A549 (cell line): Measurements from ENCODE around the gene LMF1. TPM values are rescaled to one million over a fixed set of nuclear protein-coding genes. Genes with fewer than 3 reads are reported as not detected.

Experiments used
- ATAC-seq, 2 experiments: fragments of 200-7000 bp in 1 of 2; fragments of >200 bp in 1 of 2; cut with Nextera tagmentation in 1 of 2; cut with Tn5 transposase in 1 of 2; 3 replicates each; pipeline versions ENCODE4 v1.8.0 to v1.9.1; 2018 to 2020; ENCODE audit warnings: mild to moderate bottlenecking in 1 of 2, moderate library complexity in 1 of 2
- CTCF ChIA-PET: fragments of 300-600 bp; sonication (Branson Sonifier 250); formaldehyde crosslinking; extraction: SDS; loops from one replicate; lab custom pipeline; 2021; ENCODE audit warnings: antibody characterized with exemption, inconsistent platforms; lab: Yijun Ruan, JAX
- POLR2A ChIA-PET: fragments of 350-600 bp; formaldehyde crosslinking; extraction: SDS; loops from one replicate; lab custom pipeline; 2021; ENCODE audit warnings: antibody characterized with exemption, inconsistent platforms; lab: Yijun Ruan, JAX
- DNase-seq, 2 experiments: peaks; one replicate each; pipeline versions ENCODE4 v3.0.0 to v3.0.0-alpha.2; 2011 to 2016; ENCODE audit warnings: low read depth in 1 of 2, low spot score in 1 of 2
- FAIRE-seq: peaks from 2 replicates; lab custom pipeline; 2011; peaks lifted over from hg19 to GRCh38; lab: Jason Lieb, UNC
- H3K27ac ChIP-seq, 2 experiments: fragments of >200 bp; sonication (Bioruptor Twin); formaldehyde crosslinking; 3 replicates each; pipeline ENCODE4 v1.5.1; 2016 to 2017
- H3K4me1 ChIP-seq: fragments of >200 bp; sonication (Bioruptor Twin); formaldehyde crosslinking; 3 replicates; pipeline ENCODE4 v1.6.1; 2016
- H3K4me2 ChIP-seq: fragments of >200 bp; sonication (Bioruptor Twin); formaldehyde crosslinking; 3 replicates; pipeline ENCODE4 v1.6.1; 2016
- H3K4me3 ChIP-seq: fragments of >200 bp; sonication (Bioruptor Twin); formaldehyde crosslinking; 3 replicates; pipeline ENCODE4 v1.5.1; 2016
- H3K9me3 ChIP-seq: fragments of >200 bp; sonication (Bioruptor Twin); formaldehyde crosslinking; 3 replicates; pipeline ENCODE4 v1.6.1; 2016
- CEBPB ChIP-seq, 2 experiments: fragments of >200 bp in 1 of 2; sonication (Bioruptor Twin) in 1 of 2; formaldehyde crosslinking in 1 of 2; IDR thresholded peaks; 2 replicates each; pipeline ENCODE4 v1.6.1; 2012 to 2016
- CHD2 ChIP-seq: fragments of 150-350 bp; IDR thresholded peaks from 2 replicates; pipeline ENCODE4 v1.6.1; 2014; ENCODE audit warnings: low read length; ENCODE audit not compliant: partially characterized antibody
- EHF ChIP-seq: fragments of 250-450 bp; sonication (Bioruptor Pico); IDR thresholded peaks from 2 replicates; pipeline ENCODE4 v1.5.0; 2020; ENCODE audit warnings: mild to moderate bottlenecking
- FOSB ChIP-seq: fragments of 250-450 bp; sonication (Bioruptor Pico); IDR thresholded peaks from 2 replicates; pipeline ENCODE4 v1.5.0; 2020; ENCODE audit warnings: mild to moderate bottlenecking, moderate library complexity
- FOXS1 ChIP-seq: fragments of 250-450 bp; sonication (Bioruptor Pico); IDR thresholded peaks from 2 replicates; pipeline ENCODE4 v1.5.0; 2020; ENCODE audit warnings: mild to moderate bottlenecking, moderate library complexity
- HMGXB4 ChIP-seq: fragments of 250-450 bp; sonication (Bioruptor Pico); IDR thresholded peaks from 2 replicates; pipeline ENCODE4 v1.5.0; 2021; ENCODE audit warnings: mild to moderate bottlenecking, moderate library complexity, borderline replicate concordance
- HOXB13 ChIP-seq: fragments of 250-450 bp; sonication (Bioruptor Pico); IDR thresholded peaks from 2 replicates; pipeline ENCODE4 v1.5.0; 2020; ENCODE audit warnings: low read depth, mild to moderate bottlenecking, moderate library complexity
- HOXB5 ChIP-seq: fragments of 250-450 bp; sonication (Bioruptor Pico); IDR thresholded peaks from 2 replicates; pipeline ENCODE4 v1.5.0; 2020; ENCODE audit warnings: mild to moderate bottlenecking, moderate library complexity
- JUNB ChIP-seq: fragments of >200 bp; sonication (Bioruptor Twin); formaldehyde crosslinking; IDR thresholded peaks from 2 replicates; pipeline ENCODE4 v1.6.1; 2016
- MAZ ChIP-seq: fragments of 150-350 bp; IDR thresholded peaks from 2 replicates; pipeline ENCODE4 v1.6.1; 2014; ENCODE audit warnings: antibody characterized with exemption, low read depth, low read length, borderline replicate concordance
- NFE2L2 ChIP-seq: fragments of 150-350 bp; conservative IDR thresholded peaks from 2 replicates; pipeline ENCODE4 v1.6.1; 2014; ENCODE audit warnings: low read length
- NR3C1 ChIP-seq: fragments of >200 bp; sonication (Bioruptor Twin); formaldehyde crosslinking; IDR thresholded peaks from 3 replicates; pipeline ENCODE4 v1.6.1; 2017
- PHF8 ChIP-seq: fragments of 200-600 bp; sonication (generic); IDR thresholded peaks from 2 replicates; pipeline ENCODE4 v1.6.1; 2016; ENCODE audit warnings: low read depth, mild to moderate bottlenecking, antibody characterized with exemption, moderate library complexity, borderline replicate concordance
- RAD21 ChIP-seq, 2 experiments: fragments of >200 bp in 1 of 2; sonication (Bioruptor Twin) in 1 of 2; formaldehyde crosslinking in 1 of 2; IDR thresholded peaks in 1 of 2; conservative IDR thresholded peaks in 1 of 2; 2 replicates in 1 of 2; 3 replicates in 1 of 2; pipeline ENCODE4 v1.6.1; 2012 to 2018; ENCODE audit warnings: inconsistent platforms in 1 of 2
- RNF2 ChIP-seq: fragments of 200-600 bp; sonication (generic); IDR thresholded peaks from 2 replicates; pipeline ENCODE4 v1.6.1; 2016; ENCODE audit warnings: low read depth, mild to moderate bottlenecking, antibody characterized with exemption, moderate library complexity, borderline replicate concordance
- ZC3H11A ChIP-seq: fragments of 450-650 bp; IDR thresholded peaks from 2 replicates; pipeline ENCODE4 v1.6.1; 2014; ENCODE audit warnings: antibody characterized with exemption, mild to moderate bottlenecking
- WGBS: methylation state at CpG from one replicate; pipeline ENCODE4 v1.1.6; 2017; ENCODE audit errors: missing lambda C conversion rate; 5-methylcytosine and 5-hydroxymethylcytosine counted together
- polyA plus RNA-seq, 4 experiments: library from polyadenylated mRNA; depleted of rRNA in 3 of 4; stranded (reverse); fragments of >200 nt; fragmentation: RNase III in 1 of 4; extraction: RNeasy Plus Mini Kit Qiagen cat#74134 plus additional on column Dnase treatment in 1 of 4; gene quantifications; 2 replicates in 3 of 4; 3 replicates in 1 of 4; pipeline ENCODE4 v1.2.3, GENCODE V29; 2011 to 2017
- TF ChIP-seq, protein P1 (sequence below): fragments of 200-600 bp; sonication (generic); IDR thresholded peaks from 2 replicates; pipeline ENCODE4 v1.6.1; 2016; ENCODE audit warnings: antibody characterized with exemption, mild to moderate bottlenecking, moderate library complexity
- TF ChIP-seq, protein P2 (sequence below): fragments of >200 bp; sonication (Bioruptor Twin); formaldehyde crosslinking; IDR thresholded peaks from 2 replicates; pipeline ENCODE4 v1.6.1; 2016

LMF1 gene
- polyA plus RNA-seq, 2 of the 4 experiments (the other 2 are of a cell fraction), result 8.8 to 10.9 TPM

DNA sequence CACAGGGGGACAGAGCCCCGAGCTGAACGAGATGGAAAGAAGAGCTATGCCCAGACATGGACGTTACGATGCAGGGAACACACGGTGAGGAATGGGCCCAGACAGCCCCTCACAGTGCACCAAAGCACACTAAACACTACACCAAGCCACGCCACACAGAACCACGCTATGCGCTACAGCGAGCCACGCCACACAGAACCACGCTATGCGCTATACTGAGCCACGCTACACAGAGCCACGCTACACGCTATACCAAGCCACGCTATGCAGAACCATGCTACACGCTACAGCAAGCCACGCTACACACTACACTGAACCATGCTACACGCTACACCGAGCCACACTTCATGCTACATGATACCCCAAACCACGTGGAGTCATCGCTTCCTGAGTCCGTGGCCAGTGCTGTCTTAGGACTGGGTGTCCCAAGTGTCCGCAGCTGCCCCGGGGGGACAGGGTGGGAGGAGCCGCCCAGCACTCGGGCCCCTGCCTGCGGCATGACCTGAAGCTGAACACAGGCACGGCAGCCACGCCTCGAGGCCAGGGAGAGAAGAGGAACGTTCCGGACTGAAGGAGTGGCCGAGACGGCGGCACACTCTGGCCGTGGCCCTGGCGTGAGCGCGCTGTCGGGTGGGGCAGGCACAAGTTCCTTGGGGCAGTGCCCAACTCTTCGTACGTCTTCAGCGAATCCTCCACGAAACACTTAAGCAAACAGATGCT lies 61.3 kb downstream of the LMF1 start (continued):
- TF ChIP-seq MAZ (no peak), FOXS1 (CRISPR knock-in tag) (no peak), NR3C1 (no peak), NFE2L2 (no peak), RAD21 (conservative IDR thresholded peaks at IDR 0.05 in 1 of 2, IDR thresholded peaks at IDR 0.05 in 1 of 2) (no peak)

DNA sequence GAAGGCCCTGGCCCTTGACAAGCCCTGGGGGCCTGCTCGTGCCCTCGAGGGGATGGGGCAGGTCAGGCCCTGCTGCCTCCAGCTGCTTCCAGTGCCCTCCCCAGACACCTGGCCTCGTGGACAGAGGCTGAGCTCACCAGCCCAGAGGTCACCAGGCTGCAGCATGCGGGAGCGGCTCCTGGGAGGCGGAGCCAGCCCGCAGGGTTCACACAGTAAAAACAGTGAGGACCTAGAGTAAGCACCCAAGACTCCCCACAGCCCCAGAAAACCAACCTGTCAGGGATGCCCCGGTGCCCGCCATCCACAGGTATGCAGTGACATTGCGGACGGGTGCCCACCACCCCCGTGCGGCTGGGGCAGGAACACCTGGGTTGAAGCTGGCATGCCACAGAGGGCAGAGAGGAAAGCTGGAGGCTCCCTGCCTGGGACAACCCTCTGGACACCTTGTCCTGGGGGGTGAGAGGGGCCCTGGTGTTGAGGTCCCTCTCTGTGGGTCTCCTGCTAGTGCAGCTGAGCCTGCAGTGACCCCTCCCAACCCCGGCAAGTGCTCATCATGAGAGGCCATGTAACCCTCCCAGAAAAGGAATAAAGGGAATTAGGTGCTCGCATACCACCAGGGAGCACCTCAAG lies 62.1 kb downstream of the LMF1 start:
- FAIRE-seq (no peak), DNase-seq (no peak), ATAC-seq (no peak)
- no peak overlapping the region for H3K27ac ChIP-seq
- H3K9me3 ChIP-seq, result 0 out of 3 replicates have a peak, but pooled peaks cover 4% of the 10 kb centered on the region
- TF ChIP-seq FOSB (CRISPR knock-in tag) (no peak), EHF (CRISPR knock-in tag) (no peak), ZC3H11A (no peak), HOXB5 (CRISPR knock-in tag) (no peak), RAD21 (conservative IDR thresholded peaks at IDR 0.05 in 1 of 2, IDR thresholded peaks at IDR 0.05 in 1 of 2) (no peak), CEBPB (IDR thresholded peaks at IDR 0.05) (no peak), FOXS1 (CRISPR knock-in tag) (no peak), JUNB (no peak), PHF8 (no peak), CHD2 (no peak), NR3C1 (no peak), HOXB13 (CRISPR knock-in tag) (no peak), RNF2 (no peak), HMGXB4 (CRISPR knock-in tag) (no peak)
- TF ChIP-seq, protein P1, sequence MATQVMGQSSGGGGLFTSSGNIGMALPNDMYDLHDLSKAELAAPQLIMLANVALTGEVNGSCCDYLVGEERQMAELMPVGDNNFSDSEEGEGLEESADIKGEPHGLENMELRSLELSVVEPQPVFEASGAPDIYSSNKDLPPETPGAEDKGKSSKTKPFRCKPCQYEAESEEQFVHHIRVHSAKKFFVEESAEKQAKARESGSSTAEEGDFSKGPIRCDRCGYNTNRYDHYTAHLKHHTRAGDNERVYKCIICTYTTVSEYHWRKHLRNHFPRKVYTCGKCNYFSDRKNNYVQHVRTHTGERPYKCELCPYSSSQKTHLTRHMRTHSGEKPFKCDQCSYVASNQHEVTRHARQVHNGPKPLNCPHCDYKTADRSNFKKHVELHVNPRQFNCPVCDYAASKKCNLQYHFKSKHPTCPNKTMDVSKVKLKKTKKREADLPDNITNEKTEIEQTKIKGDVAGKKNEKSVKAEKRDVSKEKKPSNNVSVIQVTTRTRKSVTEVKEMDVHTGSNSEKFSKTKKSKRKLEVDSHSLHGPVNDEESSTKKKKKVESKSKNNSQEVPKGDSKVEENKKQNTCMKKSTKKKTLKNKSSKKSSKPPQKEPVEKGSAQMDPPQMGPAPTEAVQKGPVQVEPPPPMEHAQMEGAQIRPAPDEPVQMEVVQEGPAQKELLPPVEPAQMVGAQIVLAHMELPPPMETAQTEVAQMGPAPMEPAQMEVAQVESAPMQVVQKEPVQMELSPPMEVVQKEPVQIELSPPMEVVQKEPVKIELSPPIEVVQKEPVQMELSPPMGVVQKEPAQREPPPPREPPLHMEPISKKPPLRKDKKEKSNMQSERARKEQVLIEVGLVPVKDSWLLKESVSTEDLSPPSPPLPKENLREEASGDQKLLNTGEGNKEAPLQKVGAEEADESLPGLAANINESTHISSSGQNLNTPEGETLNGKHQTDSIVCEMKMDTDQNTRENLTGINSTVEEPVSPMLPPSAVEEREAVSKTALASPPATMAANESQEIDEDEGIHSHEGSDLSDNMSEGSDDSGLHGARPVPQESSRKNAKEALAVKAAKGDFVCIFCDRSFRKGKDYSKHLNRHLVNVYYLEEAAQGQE, result no peak
- TF ChIP-seq, protein P2, sequence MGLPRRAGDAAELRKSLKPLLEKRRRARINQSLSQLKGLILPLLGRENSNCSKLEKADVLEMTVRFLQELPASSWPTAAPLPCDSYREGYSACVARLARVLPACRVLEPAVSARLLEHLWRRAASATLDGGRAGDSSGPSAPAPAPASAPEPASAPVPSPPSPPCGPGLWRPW, result no peak
- CTCF ChIA-PET, result interaction anchor here (1.2 kb wide), 1 partner anchor 147 kb away, joined by 5 read pairs; no protein-coding TSS in a partner anchor
- 87% methylated on average over 5 of the region's 15 CpGs for WGBS
- no peaks in the 10 kb centered on the region for H3K4me1 ChIP-seq
- H3K4me3 ChIP-seq, result no peak overlapping the region
- POLR2A ChIA-PET, result no interaction called here
- H3K4me2 ChIP-seq, result no peak overlapping the region
